ENCODE measurements around the gene ASTL.

ASTL gene

DNA sequence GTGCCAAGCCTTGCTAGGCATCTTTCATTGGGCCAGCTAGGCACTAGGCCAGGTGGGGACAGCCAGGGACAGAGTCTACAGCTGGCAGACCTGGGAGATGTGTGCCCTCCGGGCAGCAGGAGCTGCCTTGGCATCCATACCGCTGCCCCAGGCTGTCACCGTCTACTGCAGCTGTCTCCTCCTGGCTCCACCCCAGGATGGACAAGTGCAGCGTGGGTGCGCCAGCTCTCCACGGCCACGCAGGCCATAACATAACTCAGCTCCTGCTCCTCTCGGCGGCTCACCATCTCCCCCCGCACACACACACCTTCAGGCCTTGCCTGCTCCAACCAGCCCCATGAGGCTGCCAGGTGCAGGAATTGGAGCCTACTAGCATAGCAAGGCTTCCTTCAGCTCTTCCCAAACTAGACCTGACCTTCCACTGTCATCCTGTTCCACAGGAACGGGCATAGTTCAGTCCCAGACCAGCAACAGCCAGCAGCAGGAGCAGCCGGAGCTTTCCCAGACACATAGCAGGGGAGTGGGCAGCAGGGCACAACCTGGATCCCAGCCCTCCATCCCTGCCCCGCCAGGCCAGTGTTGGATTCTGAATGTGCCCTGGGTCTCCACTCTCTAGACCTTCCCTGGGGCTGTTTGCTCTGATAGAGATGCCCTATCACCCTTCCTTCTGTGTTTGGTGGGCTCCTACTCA lies 19.5 kb downstream of the ASTL start:
- Histone ChIP-seq H3K4me3 (replicated peaks; ENCODE audit: insufficient read depth, low read length) (no peak overlapping the region), H3K27ac (replicated peaks) (no peak overlapping the region), H3K27me3 (ENCODE audit: insufficient read depth, poor library complexity, severe bottlenecking) (peaks cover 20% of the 10 kb centered on the region)
- DNase-seq (ENCODE audit: low read depth in 1 of 2, low spot score in 1 of 2), result no peak
- TF ChIP-seq CTCF (IDR thresholded peaks at IDR 0.05; ENCODE audit: insufficient read depth, low read length) (no peak), REST (IDR thresholded peaks at IDR 0.05; ENCODE audit: insufficient replicate concordance, low read depth) (no peak), GABPA (IDR thresholded peaks at IDR 0.05; ENCODE audit: low read depth) (no peak), SPI1 (IDR thresholded peaks at IDR 0.05; ENCODE audit: borderline replicate concordance, low read depth) (no peak), POLR2AphosphoS5 (IDR thresholded peaks at IDR 0.05; ENCODE audit: low read depth) (no peak)

- H3K4me3 ChIP-seq (replicated peaks; ENCODE audit: insufficient read depth, low read length), result no peak overlapping the region
- TF ChIP-seq REST (IDR thresholded peaks at IDR 0.05; ENCODE audit: insufficient replicate concordance, low read depth), result no peak
- TF ChIP-seq GABPA (IDR thresholded peaks at IDR 0.05; ENCODE audit: low read depth), result no peak
- TF ChIP-seq CTCF (IDR thresholded peaks at IDR 0.05; ENCODE audit: insufficient read depth, low read length), result no peak
- TF ChIP-seq SPI1 (IDR thresholded peaks at IDR 0.05; ENCODE audit: borderline replicate concordance, low read depth), result no peak
- TF ChIP-seq POLR2AphosphoS5 (IDR thresholded peaks at IDR 0.05; ENCODE audit: low read depth), result no peak
- DNase-seq (ENCODE audit: low read depth in 1 of 2, low spot score in 1 of 2), result no peak
- H3K27me3 ChIP-seq (ENCODE audit: insufficient read depth, poor library complexity, severe bottlenecking), result peaks cover 20% of the 10 kb centered on the region
- H3K27ac ChIP-seq (replicated peaks), result no peak overlapping the region
Measured at GRCh38 chr2:96117701-96118588, 20.4 kb downstream of the ASTL start.

GRCh38 chr2:96116879-96117533 lies 21.3 kb downstream of the ASTL start:
- Histone ChIP-seq H3K27me3 (ENCODE audit: insufficient read depth, poor library complexity, severe bottlenecking) (peaks cover 20% of the 10 kb centered on the region), H3K4me3 (replicated peaks; ENCODE audit: insufficient read depth, low read length) (peak overlapping the region; percentile 28), H3K27ac (replicated peaks) (no peak overlapping the region)
- TF ChIP-seq CTCF (IDR thresholded peaks at IDR 0.05; ENCODE audit: insufficient read depth, low read length) (peak; percentile 19), SPI1 (IDR thresholded peaks at IDR 0.05; ENCODE audit: borderline replicate concordance, low read depth) (no peak), REST (IDR thresholded peaks at IDR 0.05; ENCODE audit: insufficient replicate concordance, low read depth) (no peak), GABPA (IDR thresholded peaks at IDR 0.05; ENCODE audit: low read depth) (no peak)
- no peak for DNase-seq (ENCODE audit: low read depth in 1 of 2, low spot score in 1 of 2)

All from HL-60 (cell line).